GM18861 (cell line): ENCODE measurements around the gene PSENEN.

Source experiments
- ATAC-seq: cut with Tn5 transposase; IDR thresholded peaks from one replicate; pipeline ENCODE4 v1.9.1; 2021; ENCODE audit not compliant: unreplicated experiment

The PSENEN gene

GRCh38 chr19:35733180-35734125, 12.0 kb upstream of the PSENEN start:
- no peak for ATAC-seq

GRCh38 chr19:35734273-35734672, 11.2 kb upstream of the PSENEN start:
- ATAC-seq: no peak

GRCh38 chr19:35734889-35735288, 10.6 kb upstream of the PSENEN start:
- no peak for ATAC-seq

GRCh38 chr19:35736913-35737886, 8.3 kb upstream of the PSENEN start:
- ATAC-seq: no peak

GRCh38 chr19:35738021-35738886, 7.2 kb upstream of the PSENEN start:
- ATAC-seq: no peak

- no peak for ATAC-seq
Measured at GRCh38 chr19:35738887-35739229, 6.6 kb upstream of the PSENEN start.

- no peak for ATAC-seq
Measured at GRCh38 chr19:35739275-35740107, 6.0 kb upstream of the PSENEN start.

- no peak for ATAC-seq
Measured at GRCh38 chr19:35740108-35740422, 5.4 kb upstream of the PSENEN start.

GRCh38 chr19:35740423-35741202, 4.8 kb upstream of the PSENEN start:
- peak; percentile 42 for ATAC-seq

GRCh38 chr19:35741203-35741515, 4.3 kb upstream of the PSENEN start:
- ATAC-seq: no peak

GRCh38 chr19:35742121-35742724, 3.2 kb upstream of the PSENEN start, which contains the start of gene IGFLR1:
IGFLR1 (minus strand) TSS chr19:35742452; CDS start chr19:35741180, 1,272 bp downstream.
- no peak for ATAC-seq

GRCh38 chr19:35743640-35744429, 1.6 kb upstream of the PSENEN start:
- no peak for ATAC-seq

GRCh38 chr19:35744430-35745327, 772 bp upstream of the PSENEN start:
- ATAC-seq: no peak

GRCh38 chr19:35746087-35746462, 624 bp downstream of the PSENEN start:
- no peak for ATAC-seq

GRCh38 chr19:35746531-35746930, 1.1 kb downstream of the PSENEN start:
- no peak for ATAC-seq

GRCh38 chr19:35748106-35749020, 2.9 kb downstream of the PSENEN start, which contains the start of gene LIN37:
LIN37 (plus strand) TSS chr19:35748576; CDS start chr19:35748725, 149 bp downstream.
- peak; percentile 63 for ATAC-seq
